A549 (cell line): ENCODE measurements around the gene XPNPEP1. TPM values are rescaled to one million over a fixed set of nuclear protein-coding genes. Genes with fewer than 3 reads are reported as not detected.

Experiments
- ATAC-seq, 2 experiments: fragments of 200-7000 bp in 1 of 2; fragments of >200 bp in 1 of 2; cut with Nextera tagmentation in 1 of 2; cut with Tn5 transposase in 1 of 2; 3 replicates each; pipeline versions ENCODE4 v1.8.0 to v1.9.1; 2018 to 2020; ENCODE audit warnings: mild to moderate bottlenecking in 1 of 2, moderate library complexity in 1 of 2
- CTCF ChIA-PET: fragments of 300-600 bp; sonication (Branson Sonifier 250); formaldehyde crosslinking; extraction: SDS; loops from one replicate; lab custom pipeline; 2021; ENCODE audit warnings: antibody characterized with exemption, inconsistent platforms; lab: Yijun Ruan, JAX
- POLR2A ChIA-PET: fragments of 350-600 bp; formaldehyde crosslinking; extraction: SDS; loops from one replicate; lab custom pipeline; 2021; ENCODE audit warnings: antibody characterized with exemption, inconsistent platforms; lab: Yijun Ruan, JAX
- DNase-seq, 2 experiments: peaks; one replicate each; pipeline versions ENCODE4 v3.0.0 to v3.0.0-alpha.2; 2011 to 2016; ENCODE audit warnings: low read depth in 1 of 2, low spot score in 1 of 2
- FAIRE-seq: peaks from 2 replicates; lab custom pipeline; 2011; peaks lifted over from hg19 to GRCh38; lab: Jason Lieb, UNC
- H3K27ac ChIP-seq, 2 experiments: fragments of >200 bp; sonication (Bioruptor Twin); formaldehyde crosslinking; 3 replicates each; pipeline ENCODE4 v1.5.1; 2016 to 2017
- H3K4me1 ChIP-seq: fragments of >200 bp; sonication (Bioruptor Twin); formaldehyde crosslinking; 3 replicates; pipeline ENCODE4 v1.6.1; 2016
- H3K4me2 ChIP-seq: fragments of >200 bp; sonication (Bioruptor Twin); formaldehyde crosslinking; 3 replicates; pipeline ENCODE4 v1.6.1; 2016
- H3K4me3 ChIP-seq: fragments of >200 bp; sonication (Bioruptor Twin); formaldehyde crosslinking; 3 replicates; pipeline ENCODE4 v1.5.1; 2016
- H3K9me3 ChIP-seq: fragments of >200 bp; sonication (Bioruptor Twin); formaldehyde crosslinking; 3 replicates; pipeline ENCODE4 v1.6.1; 2016
- CBX2 ChIP-seq: fragments of 200-600 bp; sonication (generic); IDR thresholded peaks from 2 replicates; pipeline ENCODE4 v1.6.1; 2016; ENCODE audit warnings: low read depth, mild to moderate bottlenecking, borderline replicate concordance
- CBX8 ChIP-seq: fragments of 200-600 bp; sonication (generic); IDR thresholded peaks from 2 replicates; pipeline ENCODE4 v1.6.1; 2016
- CEBPB ChIP-seq, 2 experiments: fragments of >200 bp in 1 of 2; sonication (Bioruptor Twin) in 1 of 2; formaldehyde crosslinking in 1 of 2; IDR thresholded peaks; 2 replicates each; pipeline ENCODE4 v1.6.1; 2012 to 2016
- FOSB ChIP-seq: fragments of 250-450 bp; sonication (Bioruptor Pico); IDR thresholded peaks from 2 replicates; pipeline ENCODE4 v1.5.0; 2020; ENCODE audit warnings: mild to moderate bottlenecking, moderate library complexity
- FOSL2 ChIP-seq, 2 experiments: fragments of 450-650 bp in 1 of 2; fragments of >200 bp in 1 of 2; sonication (Bioruptor Twin) in 1 of 2; formaldehyde crosslinking; IDR thresholded peaks; 2 replicates each; pipeline versions ENCODE4 v1.5.0 to v1.6.1; 2016 to 2020; ENCODE audit warnings: mild to moderate bottlenecking in 1 of 2, moderate library complexity in 1 of 2
- FOXS1 ChIP-seq: fragments of 250-450 bp; sonication (Bioruptor Pico); IDR thresholded peaks from 2 replicates; pipeline ENCODE4 v1.5.0; 2020; ENCODE audit warnings: mild to moderate bottlenecking, moderate library complexity
- GATA3 ChIP-seq: IDR thresholded peaks from 2 replicates; pipeline ENCODE4 v1.6.1; 2012; ENCODE audit warnings: borderline replicate concordance
- HOXA7 ChIP-seq: fragments of 250-450 bp; sonication (Bioruptor Pico); IDR thresholded peaks from 2 replicates; pipeline ENCODE4 v1.5.0; 2020; ENCODE audit warnings: mild to moderate bottlenecking, moderate library complexity
- HOXB13 ChIP-seq: fragments of 250-450 bp; sonication (Bioruptor Pico); IDR thresholded peaks from 2 replicates; pipeline ENCODE4 v1.5.0; 2020; ENCODE audit warnings: low read depth, mild to moderate bottlenecking, moderate library complexity
- HOXB5 ChIP-seq: fragments of 250-450 bp; sonication (Bioruptor Pico); IDR thresholded peaks from 2 replicates; pipeline ENCODE4 v1.5.0; 2020; ENCODE audit warnings: mild to moderate bottlenecking, moderate library complexity
- JUN ChIP-seq, 2 experiments: fragments of >200 bp; sonication (Bioruptor Twin); formaldehyde crosslinking; IDR thresholded peaks; 2 replicates in 1 of 2; 3 replicates in 1 of 2; pipeline ENCODE4 v1.6.1; 2016 to 2017
- KDM5A ChIP-seq: fragments of 200-600 bp; sonication (generic); IDR thresholded peaks from 2 replicates; pipeline ENCODE4 v1.6.1; 2016; ENCODE audit warnings: antibody characterized with exemption, mild to moderate bottlenecking
- MYC ChIP-seq: IDR thresholded peaks from 2 replicates; pipeline ENCODE4 v1.6.1; 2012; ENCODE audit warnings: mild to moderate bottlenecking, inconsistent platforms, low read length, improper control_type of control experiment, borderline replicate concordance
- NR3C1 ChIP-seq: fragments of >200 bp; sonication (Bioruptor Twin); formaldehyde crosslinking; IDR thresholded peaks from 3 replicates; pipeline ENCODE4 v1.6.1; 2017
- POLR2A ChIP-seq: IDR thresholded peaks from 2 replicates; pipeline ENCODE4 v1.6.1; 2012; ENCODE audit warnings: mild to moderate bottlenecking, low read length
- POLR2AphosphoS2 ChIP-seq: conservative IDR thresholded peaks from 2 replicates; pipeline ENCODE4 v1.6.1; 2012; ENCODE audit warnings: low read length, improper control_type of control experiment, inconsistent platforms
- RARB ChIP-seq: fragments of 250-450 bp; sonication (Bioruptor Pico); IDR thresholded peaks from 2 replicates; pipeline ENCODE4 v1.8.0; 2021; ENCODE audit warnings: mild to moderate bottlenecking, moderate library complexity
- RFX5 ChIP-seq: fragments of 450-650 bp; IDR thresholded peaks from 2 replicates; pipeline ENCODE4 v1.7.1; 2014; ENCODE audit warnings: antibody characterized with exemption, mild to moderate bottlenecking, moderate library complexity
- RNF2 ChIP-seq: fragments of 200-600 bp; sonication (generic); IDR thresholded peaks from 2 replicates; pipeline ENCODE4 v1.6.1; 2016; ENCODE audit warnings: low read depth, mild to moderate bottlenecking, antibody characterized with exemption, moderate library complexity, borderline replicate concordance
- SMC3 ChIP-seq: fragments of >200 bp; sonication (Bioruptor Twin); formaldehyde crosslinking; IDR thresholded peaks from 3 replicates; pipeline ENCODE4 v1.6.1; 2018; ENCODE audit warnings: inconsistent platforms
- TFCP2L1 ChIP-seq: fragments of 250-450 bp; sonication (Bioruptor Pico); IDR thresholded peaks from 2 replicates; pipeline ENCODE4 v1.5.0; 2021; ENCODE audit warnings: mild to moderate bottlenecking
- ZFP36 ChIP-seq: fragments of 450-650 bp; IDR thresholded peaks from 2 replicates; pipeline ENCODE4 v1.6.1; 2014; ENCODE audit warnings: borderline replicate concordance; ENCODE audit not compliant: partially characterized antibody
- WGBS: methylation state at CpG from one replicate; pipeline ENCODE4 v1.1.6; 2017; ENCODE audit errors: missing lambda C conversion rate; 5-methylcytosine and 5-hydroxymethylcytosine counted together
- polyA plus RNA-seq, 4 experiments: library from polyadenylated mRNA; depleted of rRNA in 3 of 4; stranded (reverse); fragments of >200 nt; fragmentation: RNase III in 1 of 4; extraction: RNeasy Plus Mini Kit Qiagen cat#74134 plus additional on column Dnase treatment in 1 of 4; gene quantifications; 2 replicates in 3 of 4; 3 replicates in 1 of 4; pipeline ENCODE4 v1.2.3, GENCODE V29; 2011 to 2017
- TF ChIP-seq, protein P1 (sequence below): IDR thresholded peaks from 2 replicates; pipeline ENCODE4 v1.6.1; 2012; ENCODE audit warnings: low read depth, borderline replicate concordance
- TF ChIP-seq, protein P2 (sequence below): IDR thresholded peaks from 2 replicates; pipeline ENCODE4 v1.6.1; 2012
- TF ChIP-seq, protein P3 (sequence below): fragments of >200 bp; sonication (Bioruptor Twin); formaldehyde crosslinking; IDR thresholded peaks from 3 replicates; pipeline ENCODE4 v1.5.1; 2016

XPNPEP1 gene
- polyA plus RNA-seq, 2 of the 4 experiments (the other 2 are of a cell fraction): 32.5 to 53.9 TPM

- H3K27ac ChIP-seq: no peak overlapping the region
- ChIA-PET CTCF (interaction anchor here (0.8 to 1.2 kb wide), 2 partner anchors 9 to 12 kb away, joined by 3 read pairs; no protein-coding TSS in a partner anchor), POLR2A (no interaction called here)
- no peak overlapping the region for H3K4me2 ChIP-seq
- H3K4me3 ChIP-seq: no peak overlapping the region
- FAIRE-seq: no peak
- no peak for ATAC-seq
- WGBS: 95% methylated on average over 4 of the region's 4 CpGs
- no peaks in the 10 kb centered on the region for H3K4me1 ChIP-seq
- TF ChIP-seq, protein P1, sequence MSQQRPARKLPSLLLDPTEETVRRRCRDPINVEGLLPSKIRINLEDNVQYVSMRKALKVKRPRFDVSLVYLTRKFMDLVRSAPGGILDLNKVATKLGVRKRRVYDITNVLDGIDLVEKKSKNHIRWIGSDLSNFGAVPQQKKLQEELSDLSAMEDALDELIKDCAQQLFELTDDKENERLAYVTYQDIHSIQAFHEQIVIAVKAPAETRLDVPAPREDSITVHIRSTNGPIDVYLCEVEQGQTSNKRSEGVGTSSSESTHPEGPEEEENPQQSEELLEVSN: no peak
- no peak for TF ChIP-seq RFX5
- no peak for TF ChIP-seq HOXA7 (CRISPR knock-in tag)
- TF ChIP-seq JUN (IDR thresholded peaks at IDR 0.05): no peak
- no peak for TF ChIP-seq POLR2A
- TF ChIP-seq HOXB13 (CRISPR knock-in tag): no peak
- no peak for TF ChIP-seq NR3C1
- TF ChIP-seq RARB (CRISPR knock-in tag): no peak
- TF ChIP-seq CBX2: no peak
- TF ChIP-seq, protein P2, sequence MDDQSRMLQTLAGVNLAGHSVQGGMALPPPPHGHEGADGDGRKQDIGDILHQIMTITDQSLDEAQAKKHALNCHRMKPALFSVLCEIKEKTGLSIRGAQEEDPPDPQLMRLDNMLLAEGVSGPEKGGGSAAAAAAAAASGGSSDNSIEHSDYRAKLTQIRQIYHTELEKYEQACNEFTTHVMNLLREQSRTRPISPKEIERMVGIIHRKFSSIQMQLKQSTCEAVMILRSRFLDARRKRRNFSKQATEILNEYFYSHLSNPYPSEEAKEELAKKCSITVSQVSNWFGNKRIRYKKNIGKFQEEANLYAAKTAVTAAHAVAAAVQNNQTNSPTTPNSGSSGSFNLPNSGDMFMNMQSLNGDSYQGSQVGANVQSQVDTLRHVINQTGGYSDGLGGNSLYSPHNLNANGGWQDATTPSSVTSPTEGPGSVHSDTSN: no peak
- TF ChIP-seq FOSL2 (IDR thresholded peaks at IDR 0.05): no peak
- TF ChIP-seq FOSL2 (CRISPR knock-in tag; IDR thresholded peaks at IDR 0.05): no peak
- TF ChIP-seq CBX8: no peak
- no peak for TF ChIP-seq SMC3
- TF ChIP-seq POLR2AphosphoS2: no peak
- no peak for TF ChIP-seq MYC
- DNase-seq: no peak
- no peaks in the 10 kb centered on the region for H3K9me3 ChIP-seq
These were observed 62.2 kb downstream of the XPNPEP1 start for GRCh38 chr10:109861081-109861480.

- no peak for FAIRE-seq
- no peak overlapping the region for H3K27ac ChIP-seq
- no peak for ATAC-seq
- POLR2A ChIA-PET: no interaction called here
- no peaks in the 10 kb centered on the region for H3K4me1 ChIP-seq
- H3K4me2 ChIP-seq: no peak overlapping the region
- no peak overlapping the region for H3K4me3 ChIP-seq
- no peak for DNase-seq
- no peak for TF ChIP-seq CEBPB (IDR thresholded peaks at IDR 0.05)
- TF ChIP-seq HOXB5: no peak
- TF ChIP-seq TFCP2L1 (CRISPR knock-in tag): no peak
- no peak for TF ChIP-seq FOXS1 (CRISPR knock-in tag)
- no peak for TF ChIP-seq ZFP36
- TF ChIP-seq RNF2: no peak
- no peak for TF ChIP-seq GATA3
- no peak for TF ChIP-seq KDM5A
- TF ChIP-seq FOSB (CRISPR knock-in tag): no peak
- TF ChIP-seq, protein P3, sequence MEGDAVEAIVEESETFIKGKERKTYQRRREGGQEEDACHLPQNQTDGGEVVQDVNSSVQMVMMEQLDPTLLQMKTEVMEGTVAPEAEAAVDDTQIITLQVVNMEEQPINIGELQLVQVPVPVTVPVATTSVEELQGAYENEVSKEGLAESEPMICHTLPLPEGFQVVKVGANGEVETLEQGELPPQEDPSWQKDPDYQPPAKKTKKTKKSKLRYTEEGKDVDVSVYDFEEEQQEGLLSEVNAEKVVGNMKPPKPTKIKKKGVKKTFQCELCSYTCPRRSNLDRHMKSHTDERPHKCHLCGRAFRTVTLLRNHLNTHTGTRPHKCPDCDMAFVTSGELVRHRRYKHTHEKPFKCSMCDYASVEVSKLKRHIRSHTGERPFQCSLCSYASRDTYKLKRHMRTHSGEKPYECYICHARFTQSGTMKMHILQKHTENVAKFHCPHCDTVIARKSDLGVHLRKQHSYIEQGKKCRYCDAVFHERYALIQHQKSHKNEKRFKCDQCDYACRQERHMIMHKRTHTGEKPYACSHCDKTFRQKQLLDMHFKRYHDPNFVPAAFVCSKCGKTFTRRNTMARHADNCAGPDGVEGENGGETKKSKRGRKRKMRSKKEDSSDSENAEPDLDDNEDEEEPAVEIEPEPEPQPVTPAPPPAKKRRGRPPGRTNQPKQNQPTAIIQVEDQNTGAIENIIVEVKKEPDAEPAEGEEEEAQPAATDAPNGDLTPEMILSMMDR: no peak
- no peak for TF ChIP-seq NR3C1
- TF ChIP-seq MYC: no peak
- H3K9me3 ChIP-seq: no peaks in the 10 kb centered on the region
- WGBS: 76% methylated on average over 1 of the region's 1 CpG
- CTCF ChIA-PET: no interaction called here
These were observed 64.1 kb downstream of the XPNPEP1 start for GRCh38 chr10:109859221-109859620.
